SU-DHL-6 (cell line): Measurements from ENCODE around the gene PNP.

Experiments
- EZH2phosphoT487 ChIP-seq: fragments of 200-600 bp; sonication (generic), shearing (Covaris generic); conservative IDR thresholded peaks from 2 replicates; pipeline ENCODE4 v1.6.1; 2018; ENCODE audit warnings: mild to moderate bottlenecking, antibody characterized with exemption, low read length, moderate library complexity, mixed read lengths
- TF ChIP-seq, protein P1 (sequence below): fragments of 200-600 bp; sonication (generic); IDR thresholded peaks from one replicate; pipeline ENCODE4 v1.5.1; 2017; ENCODE audit warnings: antibody characterized with exemption, mild to moderate bottlenecking, low read length, moderate library complexity; ENCODE audit not compliant: insufficient read depth, poor library complexity, severe bottlenecking

DNA sequence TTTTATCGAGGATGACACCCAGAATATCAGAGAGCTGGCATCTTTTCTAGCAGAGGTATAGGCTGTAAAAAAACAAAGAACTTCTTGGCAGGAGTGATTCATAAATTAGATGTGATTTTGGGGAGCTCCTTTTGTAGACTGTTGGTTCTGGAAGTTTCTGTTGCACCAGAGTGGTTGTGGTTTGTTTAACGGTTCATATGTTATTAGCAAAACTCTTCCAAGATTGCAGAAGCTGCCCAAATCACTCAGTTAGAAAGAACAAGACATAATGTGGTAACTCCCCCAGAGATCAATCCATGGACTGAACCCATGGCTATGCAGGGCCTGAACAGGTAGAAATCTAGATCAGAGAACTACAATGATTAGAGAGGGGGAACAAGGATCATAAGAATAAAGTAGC, 29.4 kb downstream of the PNP start:
- TF ChIP-seq, protein P1, sequence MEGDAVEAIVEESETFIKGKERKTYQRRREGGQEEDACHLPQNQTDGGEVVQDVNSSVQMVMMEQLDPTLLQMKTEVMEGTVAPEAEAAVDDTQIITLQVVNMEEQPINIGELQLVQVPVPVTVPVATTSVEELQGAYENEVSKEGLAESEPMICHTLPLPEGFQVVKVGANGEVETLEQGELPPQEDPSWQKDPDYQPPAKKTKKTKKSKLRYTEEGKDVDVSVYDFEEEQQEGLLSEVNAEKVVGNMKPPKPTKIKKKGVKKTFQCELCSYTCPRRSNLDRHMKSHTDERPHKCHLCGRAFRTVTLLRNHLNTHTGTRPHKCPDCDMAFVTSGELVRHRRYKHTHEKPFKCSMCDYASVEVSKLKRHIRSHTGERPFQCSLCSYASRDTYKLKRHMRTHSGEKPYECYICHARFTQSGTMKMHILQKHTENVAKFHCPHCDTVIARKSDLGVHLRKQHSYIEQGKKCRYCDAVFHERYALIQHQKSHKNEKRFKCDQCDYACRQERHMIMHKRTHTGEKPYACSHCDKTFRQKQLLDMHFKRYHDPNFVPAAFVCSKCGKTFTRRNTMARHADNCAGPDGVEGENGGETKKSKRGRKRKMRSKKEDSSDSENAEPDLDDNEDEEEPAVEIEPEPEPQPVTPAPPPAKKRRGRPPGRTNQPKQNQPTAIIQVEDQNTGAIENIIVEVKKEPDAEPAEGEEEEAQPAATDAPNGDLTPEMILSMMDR, result no peak
- no peak for TF ChIP-seq EZH2phosphoT487
